IMR-90 (cell line): ENCODE data around the gene ZNF366.

Experiments
- BHLHE40 ChIP-seq: fragments of 150-350 bp; IDR thresholded peaks from 2 replicates; pipeline ENCODE4 v1.6.1; 2016; ENCODE audit warnings: mild to moderate bottlenecking, low read depth, low read length
- CEBPB ChIP-seq: IDR thresholded peaks from 2 replicates; pipeline ENCODE4 v1.6.1; 2012; ENCODE audit warnings: low read depth, low read length, improper control_type of control experiment
- CTCF ChIP-seq: conservative IDR thresholded peaks from 2 replicates; pipeline ENCODE4 v1.5.1; 2012; ENCODE audit warnings: mild to moderate bottlenecking, low read depth, low read length, improper control_type of control experiment
- FOS ChIP-seq: fragments of 150-350 bp; IDR thresholded peaks from 2 replicates; pipeline ENCODE4 v1.6.1; 2016; ENCODE audit warnings: low read depth, low read length
- MAFK ChIP-seq: IDR thresholded peaks from 2 replicates; pipeline ENCODE4 v1.6.1; 2012; ENCODE audit warnings: low read depth, low read length, improper control_type of control experiment
- NFE2L2 ChIP-seq: fragments of 150-350 bp; IDR thresholded peaks from 2 replicates; pipeline ENCODE4 v1.6.1; 2016; ENCODE audit warnings: low read depth, mild to moderate bottlenecking, low read length
- POLR2A ChIP-seq: IDR thresholded peaks from 2 replicates; pipeline ENCODE4 v1.6.1; 2012; ENCODE audit warnings: mild to moderate bottlenecking, low read depth, low read length
- RAD21 ChIP-seq: IDR thresholded peaks from 2 replicates; pipeline ENCODE4 v1.6.1; 2012; ENCODE audit warnings: low read length, improper control_type of control experiment
- RCOR1 ChIP-seq: IDR thresholded peaks from 2 replicates; pipeline ENCODE4 v1.6.1; 2012; ENCODE audit warnings: mild to moderate bottlenecking, low read length, improper control_type of control experiment; ENCODE audit not compliant: insufficient replicate concordance
- RFX5 ChIP-seq: IDR thresholded peaks from 2 replicates; pipeline ENCODE4 v1.8.0; 2012; ENCODE audit warnings: low read depth, mild to moderate bottlenecking, low read length, moderate library complexity
- USF2 ChIP-seq: fragments of 150-350 bp; IDR thresholded peaks from 2 replicates; pipeline ENCODE4 v1.6.1; 2017; ENCODE audit warnings: mild to moderate bottlenecking, antibody characterized with exemption, low read length, low read depth
- TF ChIP-seq, protein P1 (sequence below): fragments of 150-350 bp; IDR thresholded peaks from 2 replicates; pipeline ENCODE4 v1.6.1; 2016; ENCODE audit warnings: low read depth, mild to moderate bottlenecking, low read length, moderate library complexity, borderline replicate concordance

GRCh38 chr5:72522607-72523006 lies 15.4 kb upstream of the ZNF366 start:
- TF ChIP-seq MAFK (no peak), RAD21 (no peak), CTCF (no peak), POLR2A (no peak), NFE2L2 (no peak), FOS (no peak), CEBPB (no peak), RCOR1 (no peak), RFX5 (no peak), BHLHE40 (no peak), USF2 (no peak)
- TF ChIP-seq, protein P1, sequence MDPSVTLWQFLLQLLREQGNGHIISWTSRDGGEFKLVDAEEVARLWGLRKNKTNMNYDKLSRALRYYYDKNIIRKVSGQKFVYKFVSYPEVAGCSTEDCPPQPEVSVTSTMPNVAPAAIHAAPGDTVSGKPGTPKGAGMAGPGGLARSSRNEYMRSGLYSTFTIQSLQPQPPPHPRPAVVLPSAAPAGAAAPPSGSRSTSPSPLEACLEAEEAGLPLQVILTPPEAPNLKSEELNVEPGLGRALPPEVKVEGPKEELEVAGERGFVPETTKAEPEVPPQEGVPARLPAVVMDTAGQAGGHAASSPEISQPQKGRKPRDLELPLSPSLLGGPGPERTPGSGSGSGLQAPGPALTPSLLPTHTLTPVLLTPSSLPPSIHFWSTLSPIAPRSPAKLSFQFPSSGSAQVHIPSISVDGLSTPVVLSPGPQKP = no peak
